Spleen (tissue), 11 donors: Measurements from ENCODE around the gene SUN3. TPM values are rescaled to one million over a fixed set of nuclear protein-coding genes. Genes with fewer than 3 reads are reported as not detected.

Experiments
- DNase-seq: peaks from one replicate; pipeline ENCODE4 v3.0.0-alpha.2; 2020
- H3K27ac ChIP-seq, 8 donors: fragments of 200-600 bp; sonication (generic) in 7 of 8; 1 replicate in 4 of 8; 2 replicates in 4 of 8; pipeline versions ENCODE4 v1.5.0 to v1.8.0; 2016 to 2021; ENCODE audit warnings: inconsistent platforms in 4 of 8, mild to moderate bottlenecking in 4 of 8, moderate library complexity in 1 of 8
- H3K27me3 ChIP-seq, 7 donors: fragments of 200-600 bp; sonication (generic) in 6 of 7; replicated peaks in 1 of 7; 1 replicate in 4 of 7; 2 replicates in 3 of 7; pipeline versions ENCODE4 v1.5.0 to v1.8.0; 2016 to 2021; ENCODE audit warnings: inconsistent platforms in 3 of 7, mild to moderate bottlenecking in 1 of 7
- H3K36me3 ChIP-seq, 6 donors: fragments of 200-600 bp; sonication (generic) in 5 of 6; 1 replicate in 4 of 6; 2 replicates in 2 of 6; pipeline versions ENCODE4 v1.5.0 to v1.8.0; 2016 to 2021; ENCODE audit warnings: inconsistent platforms in 2 of 6
- H3K4me1 ChIP-seq, 6 donors: fragments of 200-600 bp; sonication (generic) in 5 of 6; 1 replicate in 3 of 6; 2 replicates in 3 of 6; pipeline versions ENCODE4 v1.5.0 to v1.8.0; 2016 to 2021; ENCODE audit warnings: inconsistent platforms in 3 of 6
- H3K4me3 ChIP-seq, 8 donors: fragments of 200-600 bp; sonication (generic) in 7 of 8; 1 replicate in 4 of 8; 2 replicates in 4 of 8; pipeline versions ENCODE4 v1.5.0 to v1.8.0; 2016 to 2021; ENCODE audit warnings: inconsistent platforms in 4 of 8, mild to moderate bottlenecking in 4 of 8, moderate library complexity in 2 of 8
- H3K9me3 ChIP-seq, 8 donors: fragments of 200-600 bp; sonication (generic) in 7 of 8; 1 replicate in 4 of 8; 2 replicates in 4 of 8; pipeline versions ENCODE4 v1.5.0 to v1.8.0; 2016 to 2021; ENCODE audit warnings: inconsistent platforms in 4 of 8
- POLR2A ChIP-seq, 3 donors: fragments of 450-650 bp; IDR thresholded peaks; one replicate each; pipeline ENCODE4 v1.5.1; 2017; ENCODE audit warnings: antibody characterized with exemption in 3 of 3, mild to moderate bottlenecking in 1 of 3
- POLR2AphosphoS5 ChIP-seq, 3 donors: sonication (generic); formaldehyde crosslinking; IDR thresholded peaks; one replicate each; pipeline ENCODE4 v1.5.1; 2017; ENCODE audit warnings: antibody characterized with exemption in 3 of 3
- WGBS, 5 donors: extraction: QIAGEN DNeasy Blood & Tissue Kit in 3 of 5; methylation state at CpG; one replicate each; pipeline versions ENCODE4 v1.1.5 to v1.1.7; 2013 to 2018; 5-methylcytosine and 5-hydroxymethylcytosine counted together
- intact Hi-C: fragments of 100-400 bp; cut with DNase I; formaldehyde crosslinking; loops from one replicate; pipeline ENCODE4 v1.15.0; 2023; ENCODE audit warnings: low total_unique reads
- polyA plus RNA-seq, 3 donors: library from polyadenylated mRNA; stranded (reverse); fragments of 200-250 nt; gene quantifications; one replicate each; pipeline ENCODE4 v1.2.1, GENCODE V29; 2013
- total RNA-seq, 7 donors: library from RNA; depleted of rRNA in 3 of 7; stranded (reverse); fragments of >200 nt in 3 of 7; fragmentation: NEBNext Ultra II Directional in 4 of 7; extraction: Animal tissue kit (Norgen Biotek cat#: 25700) in 4 of 7; gene quantifications; one replicate each; pipeline versions ENCODE4 v1.1.0 to v1.2.1, GENCODE V29; 2016 to 2021
- TF ChIP-seq, protein P1 (sequence below), 11 experiments: fragments of 200-600 bp in 7 of 11; fragments of 450-650 bp in 4 of 11; sonication (generic) in 4 of 11; IDR thresholded peaks in 8 of 11; conservative IDR thresholded peaks in 3 of 11; 1 replicate in 7 of 11; 2 replicates in 4 of 11; pipeline versions ENCODE4 v1.4.0 to v1.8.0; 2016 to 2021; ENCODE audit warnings: antibody characterized with exemption in 11 of 11, inconsistent platforms in 4 of 11, mild to moderate bottlenecking in 1 of 11
- donor health status: healthy with polysubstance abuse.
- donor health status: DM: no; HTN: no; CAD: no; lungs with moderate emphysema.
- donor health status: DM: no; HTN: no; CAD: no.
- donor health status: Bipolar disorder and iron deficiency.
- donor health status: healthy.
- donor health status: DM: no; HTN: no; CAD: no.
- donor health status: DM: yes; HTN: yes; CAD: no.

The SUN3 gene
- total and polyA plus RNA-seq, 10 donors, result not detected

GRCh38 chr7:47941136-47941844, 87.6 kb downstream of the SUN3 start:
- DNase-seq, result peak; percentile 70
- 38 to 63% (median 46%) methylated on average over 5 to 9 of the region's 9 CpGs for WGBS, 5 donors
- no peaks in the 10 kb centered on the region for H3K9me3 ChIP-seq
- peaks cover 4 to 89% (median 43%) of the 10 kb centered on the region in 6 donors for H3K4me1 ChIP-seq
- TF ChIP-seq POLR2A (IDR thresholded peaks at IDR 0.05) (no peak), POLR2AphosphoS5 (IDR thresholded peaks at IDR 0.05) (peak in 1 of 3 donors; percentile 66)
- no peaks in the 10 kb centered on the region for H3K27me3 ChIP-seq
- peak overlapping the region; percentile 36 to 87 (median 78) for H3K27ac ChIP-seq
- intact Hi-C loops, result no loop called here
- no peak overlapping the region for H3K4me3 ChIP-seq
- no peaks in the 10 kb centered on the region for H3K36me3 ChIP-seq

- H3K27ac ChIP-seq, result peak overlapping the region in 7 of 8 donors; percentile 64 to 87 (median 81)
- DNase-seq, result peak; percentile 83
- H3K4me1 ChIP-seq, result peaks cover 4 to 86% (median 40%) of the 10 kb centered on the region in 6 donors
- H3K9me3 ChIP-seq, result no peaks in the 10 kb centered on the region
- TF ChIP-seq POLR2AphosphoS5 (IDR thresholded peaks at IDR 0.05) (peak; percentile 64 to 75 (median 65)), POLR2A (IDR thresholded peaks at IDR 0.05) (no peak)
- no peaks in the 10 kb centered on the region for H3K36me3 ChIP-seq
- no peak overlapping the region for H3K4me3 ChIP-seq
- 69 to 82% (median 80%) methylated on average over 14 of the region's 14 CpGs for WGBS, 5 donors
- intact Hi-C loops, result no loop called here
- no peaks in the 10 kb centered on the region for H3K27me3 ChIP-seq
These were observed 88.6 kb downstream of the SUN3 start for GRCh38 chr7:47940088-47941013.

GRCh38 chr7:47939425-47940036, 89.4 kb downstream of the SUN3 start:
- peak; percentile 43 for DNase-seq
- no peaks in the 10 kb centered on the region for H3K36me3 ChIP-seq
- intact Hi-C loops, result no loop called here
- H3K4me1 ChIP-seq, result peaks cover 4 to 77% (median 35%) of the 10 kb centered on the region in 6 donors
- H3K4me3 ChIP-seq, result no peak overlapping the region
- WGBS, 5 donors, result 92 to 96% (median 94%) methylated on average over 3 to 7 of the region's 7 CpGs
- H3K27me3 ChIP-seq, result no peaks in the 10 kb centered on the region
- TF ChIP-seq POLR2A (IDR thresholded peaks at IDR 0.05) (no peak), POLR2AphosphoS5 (IDR thresholded peaks at IDR 0.05) (no peak)
- TF ChIP-seq, protein P1, sequence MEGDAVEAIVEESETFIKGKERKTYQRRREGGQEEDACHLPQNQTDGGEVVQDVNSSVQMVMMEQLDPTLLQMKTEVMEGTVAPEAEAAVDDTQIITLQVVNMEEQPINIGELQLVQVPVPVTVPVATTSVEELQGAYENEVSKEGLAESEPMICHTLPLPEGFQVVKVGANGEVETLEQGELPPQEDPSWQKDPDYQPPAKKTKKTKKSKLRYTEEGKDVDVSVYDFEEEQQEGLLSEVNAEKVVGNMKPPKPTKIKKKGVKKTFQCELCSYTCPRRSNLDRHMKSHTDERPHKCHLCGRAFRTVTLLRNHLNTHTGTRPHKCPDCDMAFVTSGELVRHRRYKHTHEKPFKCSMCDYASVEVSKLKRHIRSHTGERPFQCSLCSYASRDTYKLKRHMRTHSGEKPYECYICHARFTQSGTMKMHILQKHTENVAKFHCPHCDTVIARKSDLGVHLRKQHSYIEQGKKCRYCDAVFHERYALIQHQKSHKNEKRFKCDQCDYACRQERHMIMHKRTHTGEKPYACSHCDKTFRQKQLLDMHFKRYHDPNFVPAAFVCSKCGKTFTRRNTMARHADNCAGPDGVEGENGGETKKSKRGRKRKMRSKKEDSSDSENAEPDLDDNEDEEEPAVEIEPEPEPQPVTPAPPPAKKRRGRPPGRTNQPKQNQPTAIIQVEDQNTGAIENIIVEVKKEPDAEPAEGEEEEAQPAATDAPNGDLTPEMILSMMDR (IDR thresholded peaks at IDR 0.05 in 8 of 11, conservative IDR thresholded peaks at IDR 0.05 in 3 of 11), result no peak
- H3K27ac ChIP-seq, result peak overlapping the region in 7 of 8 donors; percentile 61 to 87 (median 81)
- H3K9me3 ChIP-seq, result no peaks in the 10 kb centered on the region

DNA sequence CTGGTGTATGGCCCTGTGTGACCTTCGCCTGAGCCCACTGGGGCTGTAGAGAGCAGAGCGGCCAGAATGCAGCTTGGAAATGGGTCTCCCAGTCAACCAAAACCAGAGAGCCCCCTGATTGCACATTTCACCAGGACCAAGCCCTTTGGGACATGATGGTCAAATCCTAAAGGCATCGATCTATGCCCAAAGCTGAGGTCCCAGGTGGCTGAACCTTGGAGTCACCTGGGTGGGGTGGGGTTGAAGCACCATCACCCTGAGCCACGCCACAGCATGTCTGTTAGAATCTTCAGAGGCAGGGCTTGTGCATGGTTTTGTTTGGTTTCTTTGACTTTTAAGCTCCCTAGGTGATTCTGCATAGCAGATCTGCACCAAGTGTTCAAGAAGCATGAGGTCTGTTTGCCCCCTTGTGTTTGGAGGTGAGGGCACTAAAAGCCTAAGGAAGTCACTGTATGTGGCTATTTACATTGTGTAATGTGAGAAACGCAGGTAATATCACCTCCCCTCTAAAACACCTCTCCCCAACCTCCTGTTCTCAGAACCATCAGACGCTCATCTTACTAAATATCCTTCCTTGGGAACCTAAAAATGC, 90.2 kb downstream of the SUN3 start:
- TF ChIP-seq, protein P1 (IDR thresholded peaks at IDR 0.05 in 8 of 11, conservative IDR thresholded peaks at IDR 0.05 in 3 of 11), result peak in 1 of 11 experiments; percentile 10
- TF ChIP-seq POLR2A (IDR thresholded peaks at IDR 0.05), result no peak
- H3K4me3 ChIP-seq, result no peak overlapping the region
- no peaks in the 10 kb centered on the region for H3K36me3 ChIP-seq
- peaks cover 4 to 69% (median 35%) of the 10 kb centered on the region in 6 donors for H3K4me1 ChIP-seq
- 74 to 86% (median 82%) methylated on average over 6 of the region's 6 CpGs for WGBS, 5 donors
- H3K9me3 ChIP-seq, result no peaks in the 10 kb centered on the region
- intact Hi-C loops, result no loop called here
- H3K27me3 ChIP-seq, result no peaks in the 10 kb centered on the region
- H3K27ac ChIP-seq, result peak overlapping the region in 2 of 8 donors; percentile 31 to 65
- DNase-seq, result peak; percentile 51
